H4 (cell line): ENCODE data around the gene GIPC3. TPM values are rescaled to one million over a fixed set of nuclear protein-coding genes. Genes with fewer than 3 reads are reported as not detected.

Source experiments
- DNase-seq: peaks from one replicate; pipeline ENCODE4 v3.0.0-alpha.2; 2015; ENCODE audit warnings: low spot score
- total RNA-seq: library from RNA; depleted of rRNA; stranded (reverse); fragments of >200 nt; shearing (Covaris generic); gene quantifications from 2 replicates; pipeline ENCODE4 v1.2.3, GENCODE V29; 2014; rRNA removed

The GIPC3 gene
- total RNA-seq, 1 experiment from 2014 or later, result not detected

- no peak for DNase-seq
Measured at GRCh38 chr19:3638208-3639193, 53.2 kb downstream of the GIPC3 start.

DNA sequence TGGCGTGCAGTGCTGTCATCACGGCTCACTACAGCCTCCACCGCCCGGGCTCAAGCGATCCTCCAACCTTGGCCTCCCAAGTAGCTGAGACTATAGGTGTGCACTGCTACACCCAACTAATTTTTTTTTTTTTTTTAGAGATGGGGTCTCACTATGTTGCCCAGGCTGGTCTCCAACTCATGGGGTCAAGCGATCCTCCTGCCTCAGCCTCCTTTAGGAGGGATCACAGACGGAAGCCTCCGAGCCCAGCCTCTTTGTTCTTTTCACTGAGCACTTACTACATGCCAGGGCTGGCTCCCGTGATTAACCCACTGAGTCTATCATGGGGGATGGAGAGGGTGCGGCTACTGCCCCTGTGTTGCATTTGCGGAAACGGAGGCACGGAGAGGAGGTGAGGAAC lies 54.2 kb downstream of the GIPC3 start:
- no peak for DNase-seq

- DNase-seq, result no peak
Measured at GRCh38 chr19:3641515-3642269, 56.4 kb downstream of the GIPC3 start.

DNA sequence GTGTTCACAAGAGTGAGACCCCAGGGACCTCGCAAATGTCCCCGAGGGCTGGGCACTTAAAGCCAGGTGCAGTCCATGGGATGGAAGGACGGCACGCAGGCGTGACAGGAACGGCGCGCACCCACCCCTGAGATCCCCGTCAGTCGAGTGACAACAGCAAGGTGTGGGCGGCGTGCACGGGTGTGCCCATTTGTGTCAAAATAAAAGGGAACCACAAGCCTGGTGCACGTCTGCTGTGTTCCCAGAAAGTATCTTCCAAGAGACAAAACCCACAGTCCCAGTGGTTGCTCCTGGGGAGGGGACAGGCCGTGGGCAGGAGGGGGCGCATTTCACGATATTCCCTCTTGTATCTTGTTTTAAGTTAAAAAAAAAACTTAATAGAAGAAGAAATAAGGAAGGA lies 57.0 kb downstream of the GIPC3 start:
- DNase-seq, result no peak

Other genes with a start within 250 kb of the GIPC3 start
- gene NFIC, start 218.9 kb upstream of the GIPC3 start, total RNA-seq, result 19.8 and 20.0 TPM in 2 replicates
- gene SMIM24, start 105.0 kb upstream of the GIPC3 start, total RNA-seq, result not detected in 2 replicates
- gene SMIM44, start 102.0 kb upstream of the GIPC3 start, total RNA-seq, result not detected in 2 replicates
- gene DOHH, start 84.8 kb upstream of the GIPC3 start, total RNA-seq, result 6.9 and 11.0 TPM in 2 replicates
- gene FZR1, start 79.2 kb upstream of the GIPC3 start, total RNA-seq, result 20.0 and 24.3 TPM in 2 replicates
- gene TEKTIP1, start 46.3 kb upstream of the GIPC3 start, total RNA-seq, result not detected in 2 replicates
- gene MFSD12, start 27.9 kb upstream of the GIPC3 start, total RNA-seq, result 32.1 and 55.1 TPM in 2 replicates
- 72.2 and 90.8 TPM in 2 replicates for gene HMG20B, start 12.5 kb upstream of the GIPC3 start, total RNA-seq
- gene TBXA2R, start 21.4 kb downstream of the GIPC3 start, total RNA-seq, result 1.6 TPM in 1 of 2 replicates, not detected in the other
- gene CACTIN, start 41.3 kb downstream of the GIPC3 start, total RNA-seq, result 12.1 and 13.9 TPM in 2 replicates
- gene PIP5K1C, start 115.0 kb downstream of the GIPC3 start, total RNA-seq, result 5.3 and 6.8 TPM in 2 replicates
- gene TJP3, start 122.9 kb downstream of the GIPC3 start, total RNA-seq, result 1.5 TPM in 1 of 2 replicates, not detected in the other
- 11.4 and 15.8 TPM in 2 replicates for gene APBA3, start 176.2 kb downstream of the GIPC3 start, total RNA-seq
- 74.4 and 75.7 TPM in 2 replicates for gene MRPL54, start 177.2 kb downstream of the GIPC3 start, total RNA-seq
- not detected in 2 replicates for gene RAX2, start 186.8 kb downstream of the GIPC3 start, total RNA-seq
- gene MATK, start 200.9 kb downstream of the GIPC3 start, total RNA-seq, result 0.04 TPM in 1 of 2 replicates, not detected in the other